Endothelial cell of coronary artery (primary cell): Measurements from ENCODE around the gene PDCD1. TPM values are rescaled to one million over a fixed set of nuclear protein-coding genes. Genes with fewer than 3 reads are reported as not detected.

Experiments used
- total RNA-seq: library from RNA; depleted of rRNA; stranded (reverse); fragments of >200 nt; gene quantifications from 2 replicates; pipeline ENCODE4 v1.2.3, GENCODE V29; 2014

The PDCD1 gene
- total RNA-seq = not detected in 2 replicates

DNA sequence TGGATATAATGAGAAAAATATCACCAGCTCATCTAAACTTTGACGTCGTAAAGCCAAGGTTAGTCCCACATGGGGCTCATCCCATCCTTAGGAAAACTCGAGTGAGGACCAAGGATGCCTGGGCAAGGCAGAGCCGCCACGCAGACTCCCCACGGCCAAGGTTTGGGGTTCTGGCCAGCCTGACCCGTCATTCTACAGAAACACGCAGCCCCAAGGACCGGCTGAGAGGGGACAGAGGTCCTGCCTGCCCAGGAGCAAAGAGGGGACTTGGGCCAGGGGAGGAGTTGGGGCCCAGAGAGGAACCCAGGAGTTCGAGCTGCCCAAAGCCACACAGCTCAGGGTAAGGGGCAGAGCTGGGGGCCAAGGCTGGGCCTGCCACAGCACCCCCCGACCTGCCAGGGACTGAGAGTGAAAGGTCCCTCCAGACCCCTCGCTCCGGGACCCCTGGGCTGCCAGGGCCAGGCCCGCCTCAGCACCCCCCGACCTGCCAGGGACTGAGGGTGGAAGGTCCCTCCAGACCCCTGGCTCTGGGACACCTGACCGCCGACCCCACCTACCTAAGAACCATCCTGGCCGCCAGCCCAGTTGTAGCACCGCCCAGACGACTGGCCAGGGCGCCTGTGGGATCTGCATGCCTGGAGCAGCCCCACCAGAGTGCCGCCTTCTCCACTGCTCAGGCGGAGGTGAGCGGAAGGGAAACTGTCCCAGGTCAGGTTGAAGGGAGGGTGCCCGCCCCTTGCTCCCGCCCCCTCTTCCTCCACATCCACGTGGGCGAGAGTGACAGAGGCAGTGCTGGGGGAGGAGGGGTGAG lies at the start of gene PDCD1:
Gene PDCD1 (minus strand): TSS at position 689 of the 811 bp plus-strand sequence. CDS start 56 bp downstream, at position 633.

DNA sequence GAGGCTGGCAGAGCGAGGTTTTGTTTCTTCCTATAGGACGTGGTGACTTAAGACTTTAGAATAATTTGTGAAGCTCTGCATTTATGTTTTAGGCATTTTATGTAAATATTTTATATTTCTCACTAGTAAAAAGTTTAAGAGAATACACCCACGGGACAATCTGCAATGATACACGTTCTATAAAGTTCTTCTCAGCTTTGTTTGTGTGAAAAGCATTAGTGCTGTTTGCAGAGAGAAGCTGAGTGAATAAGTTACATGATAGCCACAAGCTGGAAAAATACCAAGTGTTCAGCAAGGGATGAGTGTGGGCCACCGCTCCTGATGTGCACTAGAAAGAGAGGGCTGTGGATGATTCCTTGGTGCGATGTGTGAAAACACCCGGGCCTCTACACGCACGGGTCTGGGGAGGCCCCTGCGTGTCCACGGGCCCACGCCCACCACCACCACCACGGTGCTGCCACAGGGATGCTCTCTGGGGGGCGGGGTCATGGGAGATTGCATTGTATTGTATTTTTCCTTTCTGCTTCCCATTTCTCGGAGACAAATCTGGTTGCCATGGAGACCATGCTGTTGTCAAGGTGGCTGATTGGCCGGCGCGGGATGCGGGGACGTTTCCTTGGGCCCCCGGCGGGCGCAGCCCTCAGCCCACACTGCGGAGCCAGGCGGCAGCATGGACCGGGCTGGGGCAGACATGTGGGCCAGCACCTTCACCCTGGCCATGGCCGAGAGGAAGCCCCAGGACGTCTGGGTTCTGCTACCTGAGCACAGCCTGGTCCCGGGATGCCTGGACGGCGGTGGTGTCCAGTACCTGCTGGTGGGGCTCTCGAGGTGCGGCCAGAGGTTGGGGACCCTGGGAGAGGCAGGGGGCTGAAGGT lies 10.6 kb upstream of the PDCD1 start, which contains the start of gene RTP5:
Gene RTP5 (plus strand): TSS at position 643 of the 875 bp plus-strand sequence. CDS start 28 bp downstream, at position 671.

DNA sequence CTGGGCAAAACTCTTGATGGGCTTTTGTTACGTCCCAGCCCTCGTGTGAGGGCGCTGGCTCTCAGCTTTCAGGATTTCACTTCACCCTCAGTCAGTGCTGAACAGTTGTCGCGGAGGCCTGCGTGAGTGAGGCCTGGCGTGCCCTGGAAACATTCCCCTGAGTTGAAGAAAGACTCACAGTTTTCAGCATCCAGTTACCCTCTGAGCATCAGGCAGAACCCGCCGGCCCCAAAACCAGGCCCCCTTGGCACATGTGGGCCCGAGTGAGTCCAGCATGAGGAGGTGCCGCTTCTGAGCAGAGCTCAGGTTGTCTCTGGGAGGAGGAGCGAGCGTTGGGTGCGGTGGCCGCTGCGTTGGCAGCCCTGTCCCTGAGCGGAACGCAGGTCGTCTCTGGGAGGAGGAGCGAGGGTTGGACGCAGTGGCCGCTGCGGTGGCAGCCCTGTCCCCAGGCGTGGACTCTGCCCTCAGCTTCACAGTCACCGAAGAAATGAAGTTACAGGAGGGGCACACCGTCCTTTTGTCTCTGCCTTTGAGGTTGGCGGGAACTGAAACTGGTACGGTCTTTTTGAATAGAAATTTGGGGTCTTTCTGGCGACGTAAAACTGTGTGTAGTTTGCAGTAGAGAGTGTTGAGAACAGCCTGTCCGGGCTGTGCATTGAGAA lies 49.8 kb downstream of the PDCD1 start, which contains the start of gene NEU4:
Gene NEU4 (plus strand): TSS at position 473 of the 662 bp plus-strand sequence. CDS start 5,292 bp downstream, outside the sequence.

Other genes starting within 250 kb of the PDCD1 start
- gene THAP4, start 221.7 kb downstream of the PDCD1 start, total RNA-seq = 48.9 and 50.4 TPM in 2 replicates
- gene ATG4B, start 221.2 kb downstream of the PDCD1 start, total RNA-seq = 75.1 and 77.1 TPM in 2 replicates
- 27.4 and 42.6 TPM in 2 replicates for gene DTYMK, start 172.1 kb downstream of the PDCD1 start, total RNA-seq
- gene ING5, start 156.9 kb downstream of the PDCD1 start, total RNA-seq = 21.7 and 22.0 TPM in 2 replicates
- 7.8 and 14.7 TPM in 2 replicates for gene D2HGDH, start 124.3 kb downstream of the PDCD1 start, total RNA-seq
- 0.09 TPM in 1 of 2 replicates, not detected in the other for gene GAL3ST2, start 82.1 kb downstream of the PDCD1 start, total RNA-seq
- not detected in 2 replicates for gene NEU4, start 49.7 kb downstream of the PDCD1 start, total RNA-seq
- gene RTP5, start 10.8 kb upstream of the PDCD1 start, total RNA-seq = not detected in 2 replicates